ENCODE measurements around the gene FBXO2. TPM values are rescaled to one million over a fixed set of nuclear protein-coding genes. Genes with fewer than 3 reads are reported as not detected.

The FBXO2 gene
- total RNA-seq, 4 donors from 2014 or later, result 8.2 to 16.7 (median 13.5) TPM

DNA sequence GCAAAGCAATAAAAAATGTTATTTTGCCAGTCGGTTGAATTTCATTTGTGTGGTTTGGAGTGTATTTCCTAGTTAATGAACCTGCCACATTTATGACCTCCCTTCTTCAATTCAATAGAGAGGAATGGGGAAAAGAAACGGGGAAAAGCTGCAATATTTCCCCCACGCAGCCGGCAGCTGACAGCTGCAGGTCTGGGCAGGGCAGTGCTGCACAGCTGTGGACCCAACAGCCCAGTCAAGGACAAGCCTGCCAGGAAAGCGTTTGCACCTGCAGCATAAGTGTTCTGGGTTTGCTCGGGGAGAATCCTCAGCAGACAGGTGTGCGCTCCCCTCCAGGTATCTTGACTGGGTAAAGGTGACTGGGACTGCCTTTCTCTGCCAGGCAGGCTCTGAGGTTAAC lies 53.4 kb downstream of the FBXO2 start:
- DNase-seq (ENCODE audit: low spot score in 2 of 2), result no peak
- TF ChIP-seq POLR2A (IDR thresholded peaks at IDR 0.05), result no peak
- TF ChIP-seq EP300 (IDR thresholded peaks at IDR 0.05), result no peak
- TF ChIP-seq, protein P1, sequence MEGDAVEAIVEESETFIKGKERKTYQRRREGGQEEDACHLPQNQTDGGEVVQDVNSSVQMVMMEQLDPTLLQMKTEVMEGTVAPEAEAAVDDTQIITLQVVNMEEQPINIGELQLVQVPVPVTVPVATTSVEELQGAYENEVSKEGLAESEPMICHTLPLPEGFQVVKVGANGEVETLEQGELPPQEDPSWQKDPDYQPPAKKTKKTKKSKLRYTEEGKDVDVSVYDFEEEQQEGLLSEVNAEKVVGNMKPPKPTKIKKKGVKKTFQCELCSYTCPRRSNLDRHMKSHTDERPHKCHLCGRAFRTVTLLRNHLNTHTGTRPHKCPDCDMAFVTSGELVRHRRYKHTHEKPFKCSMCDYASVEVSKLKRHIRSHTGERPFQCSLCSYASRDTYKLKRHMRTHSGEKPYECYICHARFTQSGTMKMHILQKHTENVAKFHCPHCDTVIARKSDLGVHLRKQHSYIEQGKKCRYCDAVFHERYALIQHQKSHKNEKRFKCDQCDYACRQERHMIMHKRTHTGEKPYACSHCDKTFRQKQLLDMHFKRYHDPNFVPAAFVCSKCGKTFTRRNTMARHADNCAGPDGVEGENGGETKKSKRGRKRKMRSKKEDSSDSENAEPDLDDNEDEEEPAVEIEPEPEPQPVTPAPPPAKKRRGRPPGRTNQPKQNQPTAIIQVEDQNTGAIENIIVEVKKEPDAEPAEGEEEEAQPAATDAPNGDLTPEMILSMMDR (IDR thresholded peaks at IDR 0.05), result no peak
- TF ChIP-seq POLR2AphosphoS5 (IDR thresholded peaks at IDR 0.05), result no peak
- H3K9me3 ChIP-seq, result no peaks in the 10 kb centered on the region
- no peak overlapping the region for H3K27ac ChIP-seq
- no peaks in the 10 kb centered on the region for H3K4me1 ChIP-seq
- WGBS, result 59% methylated on average over 7 of the region's 7 CpGs
- peaks cover 31% of the 10 kb centered on the region for H3K27me3 ChIP-seq
- no peak overlapping the region for H3K4me3 ChIP-seq
- no peaks in the 10 kb centered on the region for H3K36me3 ChIP-seq

DNA sequence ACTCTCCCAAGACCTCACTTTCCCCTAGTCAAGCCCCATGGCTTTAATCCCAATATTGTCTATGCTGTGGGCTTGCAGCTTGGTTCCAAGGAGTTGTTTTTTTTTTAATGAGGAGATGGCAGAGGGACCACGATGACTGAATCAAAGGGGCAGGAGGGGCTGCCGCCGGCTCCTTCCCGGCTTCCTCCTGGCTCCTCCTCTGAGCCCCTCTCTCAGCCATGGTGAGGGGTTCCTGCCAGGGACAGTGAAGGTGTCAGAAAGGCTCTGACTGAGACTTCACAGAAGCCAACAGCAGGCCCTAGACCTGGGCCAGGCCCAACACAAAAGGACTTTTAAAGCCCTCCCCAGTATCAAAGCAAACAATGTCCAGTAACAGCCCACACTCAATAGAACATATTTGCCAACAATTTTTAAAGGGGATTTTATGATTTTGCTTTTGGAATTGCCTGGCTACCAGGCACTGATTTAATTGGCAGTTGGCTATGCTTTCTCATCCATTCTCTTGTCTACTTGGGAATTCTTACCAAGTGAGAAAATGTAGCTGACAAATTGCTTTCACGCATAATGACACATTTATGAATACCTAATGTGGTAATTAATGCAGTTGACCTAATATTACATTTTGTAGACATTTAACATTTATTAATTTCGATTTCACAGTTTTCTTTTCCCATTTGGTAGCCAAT lies 54.2 kb downstream of the FBXO2 start:
- no peaks in the 10 kb centered on the region for H3K9me3 ChIP-seq
- no peaks in the 10 kb centered on the region for H3K36me3 ChIP-seq
- no peak overlapping the region for H3K27ac ChIP-seq
- DNase-seq (ENCODE audit: low spot score in 2 of 2), result no peak
- H3K4me3 ChIP-seq, result no peak overlapping the region
- peaks cover 31% of the 10 kb centered on the region for H3K27me3 ChIP-seq
- no peaks in the 10 kb centered on the region for H3K4me1 ChIP-seq
- no peak for TF ChIP-seq POLR2A (IDR thresholded peaks at IDR 0.05)
- 64% methylated on average over 6 of the region's 6 CpGs for WGBS

DNA sequence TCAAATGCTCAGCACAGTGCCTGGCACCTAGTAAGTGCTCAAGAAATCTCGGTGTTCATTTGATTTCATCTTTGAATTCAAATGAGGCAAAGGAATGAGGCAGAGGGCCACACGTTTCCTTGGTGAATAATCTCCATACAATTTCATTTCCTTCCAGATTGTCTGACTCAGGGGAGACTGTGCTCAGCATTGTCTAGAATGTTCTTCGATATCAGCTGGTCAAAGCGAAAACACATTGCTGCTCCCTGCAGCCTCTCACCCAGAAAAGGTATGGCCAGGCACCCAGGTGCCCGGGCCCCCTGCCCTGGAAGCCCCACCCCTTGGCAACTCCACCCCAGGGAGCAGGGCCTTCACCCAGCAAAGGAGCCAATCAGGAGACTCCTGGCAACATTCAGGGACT lies 55.8 kb downstream of the FBXO2 start:
- no peak overlapping the region for H3K4me3 ChIP-seq
- H3K27ac ChIP-seq, result no peak overlapping the region
- no peaks in the 10 kb centered on the region for H3K9me3 ChIP-seq
- TF ChIP-seq EP300 (IDR thresholded peaks at IDR 0.05), result no peak
- TF ChIP-seq, protein P1 (IDR thresholded peaks at IDR 0.05), result no peak
- TF ChIP-seq POLR2AphosphoS5 (IDR thresholded peaks at IDR 0.05), result no peak
- no peak for TF ChIP-seq POLR2A (IDR thresholded peaks at IDR 0.05)
- H3K36me3 ChIP-seq, result no peaks in the 10 kb centered on the region
- 70% methylated on average over 3 of the region's 5 CpGs for WGBS
- peaks cover 42% of the 10 kb centered on the region for H3K27me3 ChIP-seq
- H3K4me1 ChIP-seq, result no peaks in the 10 kb centered on the region
- no peak for DNase-seq (ENCODE audit: low spot score in 2 of 2)

Other genes starting within 250 kb of the FBXO2 start
- not detected for gene DISP3, start 175.3 kb downstream of the FBXO2 start, total RNA-seq
- gene FBXO44, start 448 bp upstream of the FBXO2 start, total RNA-seq, result 10 to 100 TPM; 17.2 to 56.3 (median 28.1) TPM
- gene FBXO6, start 9.8 kb upstream of the FBXO2 start, total RNA-seq, result 10 to 100 TPM; 13.7 to 21.5 (median 15.9) TPM
- gene MAD2L2, start 26.7 kb upstream of the FBXO2 start, total RNA-seq, result 10 to 100 TPM; 25.4 to 35.0 (median 32.7) TPM
- under 1 TPM in 3 of 4 donors, not detected in 1; 0.08 to 0.10 (median 0.08) TPM for gene DRAXIN, start 37.3 kb upstream of the FBXO2 start, total RNA-seq
- 10 to 100 TPM; 34.7 to 52.5 (median 47.2) TPM for gene AGTRAP, start 81.7 kb upstream of the FBXO2 start, total RNA-seq
- 1 to 10 TPM in 2 of 4 donors, not detected in 2; 1.1 to 6.1 TPM for gene C1orf167, start 107.8 kb upstream of the FBXO2 start, total RNA-seq
- gene MTHFR, start 151.5 kb upstream of the FBXO2 start, total RNA-seq, result 10 to 100 TPM; 35.0 to 57.5 (median 39.7) TPM
- gene CLCN6, start 151.8 kb upstream of the FBXO2 start, total RNA-seq, result 10 to 100 TPM in 2 of 4 donors, 1 to 10 TPM in 2; 6.2 to 22.5 (median 10.2) TPM
- gene NPPA, start 193.4 kb upstream of the FBXO2 start, total RNA-seq, result not detected
- gene NPPB, start 204.5 kb upstream of the FBXO2 start, total RNA-seq, result not detected

Data from suprapubic skin (tissue), 4 donors.